ENCODE measurements around the gene FBXW7. TPM values are rescaled to one million over a fixed set of nuclear protein-coding genes. Genes with fewer than 3 reads are reported as not detected.

Gene FBXW7
- total RNA-seq, 2 donors from 2014 or later, result 37.4 to 39.6 TPM

- peaks cover 47% of the 10 kb centered on the region for H3K4me1 Mint-ChIP-seq
- no peaks in the 10 kb centered on the region for H3K36me3 Mint-ChIP-seq (ENCODE audit: low read depth)
- H3K4me3 Mint-ChIP-seq, result no peak overlapping the region
- H3K27ac Mint-ChIP-seq, result no peak overlapping the region
- no peaks in the 10 kb centered on the region for H3K27me3 Mint-ChIP-seq
- H3K9me3 Mint-ChIP-seq, result no peaks in the 10 kb centered on the region
- ATAC-seq (replicated peaks), result no peak
Measured at GRCh38 chr4:152460488-152460887, 75.4 kb downstream of the FBXW7 start.

DNA sequence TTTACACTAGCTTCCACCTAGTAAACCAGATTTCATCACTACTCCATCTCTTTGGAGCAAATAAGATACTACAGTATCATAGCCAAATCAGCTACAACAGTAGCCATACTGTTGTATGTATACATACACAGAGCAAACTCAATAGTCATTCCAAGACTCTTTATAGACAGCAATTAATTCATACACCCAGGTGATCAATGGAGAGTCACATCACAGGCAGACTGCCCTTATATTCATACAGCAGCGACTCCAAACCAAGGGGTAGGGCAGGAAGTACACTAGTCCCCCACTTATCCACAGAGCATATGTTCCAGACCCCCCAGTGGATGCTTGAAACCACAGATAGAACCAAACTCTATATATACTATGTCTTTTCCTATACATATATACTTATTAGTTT is 76.6 kb downstream of the FBXW7 start:
- peaks cover under 1% of the 10 kb centered on the region for H3K36me3 Mint-ChIP-seq (ENCODE audit: low read depth)
- H3K9me3 Mint-ChIP-seq, result no peaks in the 10 kb centered on the region
- peaks cover 49% of the 10 kb centered on the region for H3K4me1 Mint-ChIP-seq
- ATAC-seq (replicated peaks), result peak; percentile 77
- H3K27me3 Mint-ChIP-seq, result no peaks in the 10 kb centered on the region
- H3K4me3 Mint-ChIP-seq, result peak overlapping the region; percentile 53
- peak overlapping the region; percentile 70 for H3K27ac Mint-ChIP-seq

GRCh38 chr4:152458801-152459302 is 77.0 kb downstream of the FBXW7 start:
- peak; percentile 80 for ATAC-seq (replicated peaks)
- no peaks in the 10 kb centered on the region for H3K9me3 Mint-ChIP-seq
- H3K36me3 Mint-ChIP-seq (ENCODE audit: low read depth), result peaks cover 6% of the 10 kb centered on the region
- H3K4me1 Mint-ChIP-seq, result peaks cover 47% of the 10 kb centered on the region
- peak overlapping the region; percentile 53 for H3K4me3 Mint-ChIP-seq
- H3K27ac Mint-ChIP-seq, result peak overlapping the region; percentile 70
- no peaks in the 10 kb centered on the region for H3K27me3 Mint-ChIP-seq

DNA sequence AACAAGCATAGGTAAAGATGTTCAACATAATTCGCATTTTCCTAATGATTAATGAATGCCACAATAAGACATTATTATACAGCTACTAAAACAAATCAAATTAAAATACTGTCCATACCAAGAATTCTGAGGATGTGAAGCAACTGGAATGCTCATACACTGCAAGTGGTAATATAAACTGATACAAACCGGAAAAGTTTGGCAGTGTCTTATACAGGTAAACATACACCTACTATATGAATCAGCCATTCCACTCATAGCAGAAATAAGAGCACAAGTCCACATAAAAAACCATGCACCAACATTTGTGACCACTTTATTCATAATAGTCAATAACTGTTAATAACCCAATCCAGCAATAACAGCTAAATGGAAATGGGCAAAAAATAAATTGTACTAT is 79.3 kb downstream of the FBXW7 start:
- Mint-ChIP-seq H3K9me3 (no peaks in the 10 kb centered on the region), H3K4me3 (no peak overlapping the region), H3K27me3 (no peaks in the 10 kb centered on the region), H3K4me1 (peaks cover 34% of the 10 kb centered on the region), H3K36me3 (ENCODE audit: low read depth) (peaks cover 6% of the 10 kb centered on the region), H3K27ac (no peak overlapping the region)
- ATAC-seq (replicated peaks), result no peak

DNA sequence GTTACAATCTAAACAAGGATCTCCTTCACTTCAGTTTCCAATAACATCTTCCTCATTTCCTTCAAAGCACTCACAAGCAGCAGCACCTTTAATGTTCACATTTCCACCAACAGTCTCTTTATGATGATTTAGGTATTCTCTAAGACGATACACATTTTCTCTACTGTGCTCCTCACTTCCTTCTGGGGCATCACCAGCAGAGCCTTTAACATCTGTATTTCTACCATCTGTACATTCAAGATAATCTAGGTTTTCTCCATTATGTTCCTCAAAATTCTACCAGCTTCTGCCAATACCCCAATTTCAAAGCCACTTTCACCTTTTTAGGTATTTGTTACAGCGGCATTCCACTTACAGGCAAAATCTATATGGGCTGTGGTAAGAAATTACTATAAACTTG is 80.6 kb downstream of the FBXW7 start:
- Mint-ChIP-seq H3K4me1 (peaks cover 34% of the 10 kb centered on the region), H3K27ac (no peak overlapping the region), H3K4me3 (no peak overlapping the region), H3K36me3 (ENCODE audit: low read depth) (peaks cover 6% of the 10 kb centered on the region), H3K9me3 (no peaks in the 10 kb centered on the region), H3K27me3 (no peaks in the 10 kb centered on the region)
- no peak for ATAC-seq (replicated peaks)

GRCh38 chr4:152454398-152455011 is 81.4 kb downstream of the FBXW7 start:
- ATAC-seq (replicated peaks), result no peak
- Mint-ChIP-seq H3K27ac (no peak overlapping the region), H3K36me3 (ENCODE audit: low read depth) (peaks cover 6% of the 10 kb centered on the region), H3K9me3 (no peaks in the 10 kb centered on the region), H3K4me1 (peaks cover 31% of the 10 kb centered on the region), H3K4me3 (no peak overlapping the region), H3K27me3 (no peaks in the 10 kb centered on the region)

- H3K27ac Mint-ChIP-seq, result no peak overlapping the region
- no peaks in the 10 kb centered on the region for H3K27me3 Mint-ChIP-seq
- H3K36me3 Mint-ChIP-seq (ENCODE audit: low read depth), result peaks cover 15% of the 10 kb centered on the region
- peaks cover 17% of the 10 kb centered on the region for H3K4me1 Mint-ChIP-seq
- ATAC-seq (replicated peaks), result no peak
- no peaks in the 10 kb centered on the region for H3K9me3 Mint-ChIP-seq
- H3K4me3 Mint-ChIP-seq, result no peak overlapping the region
Measured at GRCh38 chr4:152451496-152451895, 84.4 kb downstream of the FBXW7 start.

DNA sequence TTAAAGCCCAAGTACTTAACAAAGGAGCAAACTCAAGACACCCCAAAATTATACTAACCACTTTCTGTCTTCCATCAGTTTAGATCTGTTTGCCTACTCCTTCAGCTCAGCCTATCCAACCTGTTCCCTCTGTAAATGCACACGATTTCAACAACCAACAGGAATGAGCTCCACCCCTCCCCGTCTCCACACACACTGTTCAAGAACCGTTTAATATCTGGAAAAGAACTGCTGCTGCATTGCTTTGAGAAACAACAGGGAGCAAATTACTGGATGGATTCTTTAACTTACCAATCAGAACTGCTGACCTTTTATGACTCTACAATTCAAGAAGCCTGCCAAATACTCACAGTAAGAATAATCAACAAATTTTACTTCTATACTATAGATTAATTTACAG is 87.0 kb downstream of the FBXW7 start:
- peaks cover 14% of the 10 kb centered on the region for H3K36me3 Mint-ChIP-seq (ENCODE audit: low read depth)
- H3K9me3 Mint-ChIP-seq, result no peaks in the 10 kb centered on the region
- no peak for ATAC-seq (replicated peaks)
- no peak overlapping the region for H3K4me3 Mint-ChIP-seq
- H3K27ac Mint-ChIP-seq, result no peak overlapping the region
- H3K27me3 Mint-ChIP-seq, result no peaks in the 10 kb centered on the region
- H3K4me1 Mint-ChIP-seq, result peaks cover 10% of the 10 kb centered on the region

DNA sequence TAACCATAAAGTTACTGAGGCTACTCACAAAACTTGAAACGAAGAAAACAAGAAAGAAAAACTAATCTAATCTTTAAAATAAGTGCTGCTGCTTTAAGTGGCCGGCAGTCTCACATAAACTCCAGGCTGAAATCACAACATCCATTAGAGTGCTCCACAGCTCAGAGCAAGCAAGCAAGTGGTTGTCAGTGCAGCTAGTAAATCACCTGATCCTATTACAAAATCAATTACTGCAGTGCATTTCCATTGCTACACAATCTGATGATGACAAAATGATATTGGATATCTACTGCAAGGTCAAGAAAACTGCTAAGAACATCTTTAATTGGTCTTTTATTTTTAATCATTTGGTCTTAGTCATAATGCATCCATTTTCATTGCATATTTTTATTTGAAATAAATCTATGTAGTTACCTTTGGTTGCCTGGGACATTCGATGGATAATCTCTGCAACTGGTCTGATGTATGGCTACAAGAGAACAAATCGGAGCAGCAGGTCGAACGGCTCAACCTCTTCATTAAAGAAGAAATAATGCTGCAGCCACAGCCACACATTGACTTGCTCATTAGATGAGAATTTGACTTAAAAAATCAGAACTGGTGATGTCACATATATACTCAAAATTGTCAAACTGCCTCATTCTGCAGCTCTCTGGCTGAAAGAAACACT is 87.7 kb downstream of the FBXW7 start:
- H3K27me3 Mint-ChIP-seq, result no peaks in the 10 kb centered on the region
- no peak overlapping the region for H3K4me3 Mint-ChIP-seq
- H3K4me1 Mint-ChIP-seq, result peaks cover 10% of the 10 kb centered on the region
- H3K9me3 Mint-ChIP-seq, result no peaks in the 10 kb centered on the region
- H3K36me3 Mint-ChIP-seq (ENCODE audit: low read depth), result peaks cover 14% of the 10 kb centered on the region
- no peak overlapping the region for H3K27ac Mint-ChIP-seq
- ATAC-seq (replicated peaks), result no peak

GRCh38 chr4:152443859-152444258 is 92.0 kb downstream of the FBXW7 start:
- ATAC-seq (replicated peaks), result no peak
- no peak overlapping the region for H3K4me3 Mint-ChIP-seq
- H3K36me3 Mint-ChIP-seq (ENCODE audit: low read depth), result peaks cover 11% of the 10 kb centered on the region
- peaks cover 7% of the 10 kb centered on the region for H3K4me1 Mint-ChIP-seq
- H3K27ac Mint-ChIP-seq, result no peak overlapping the region
- H3K27me3 Mint-ChIP-seq, result no peaks in the 10 kb centered on the region
- no peaks in the 10 kb centered on the region for H3K9me3 Mint-ChIP-seq

GRCh38 chr4:152437561-152437960 is 98.3 kb downstream of the FBXW7 start:
- Mint-ChIP-seq H3K9me3 (no peaks in the 10 kb centered on the region), H3K4me1 (peaks cover 15% of the 10 kb centered on the region), H3K27me3 (no peaks in the 10 kb centered on the region), H3K27ac (no peak overlapping the region), H3K36me3 (ENCODE audit: low read depth) (peaks cover 13% of the 10 kb centered on the region), H3K4me3 (no peak overlapping the region)
- no peak for ATAC-seq (replicated peaks)

DNA sequence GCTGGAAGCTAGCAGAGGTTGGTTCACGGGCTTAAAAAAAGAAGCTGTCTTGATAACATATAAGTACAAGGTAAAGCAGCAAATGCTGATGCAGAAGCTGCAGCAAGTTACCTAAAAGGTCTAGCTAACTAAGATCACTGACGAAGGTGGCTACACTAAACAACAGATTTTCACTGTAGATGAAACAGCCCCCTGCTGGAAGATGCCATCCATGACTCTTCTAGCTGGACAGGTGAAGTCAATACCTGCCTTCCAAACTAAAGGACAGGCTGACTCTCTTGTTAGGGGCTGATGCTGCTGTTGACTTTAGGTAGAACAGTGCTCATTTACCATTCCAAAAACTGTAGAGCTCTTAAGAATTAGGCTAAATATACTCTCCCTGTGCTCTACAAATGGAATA is 99.5 kb downstream of the FBXW7 start:
- Mint-ChIP-seq H3K4me1 (peaks cover 22% of the 10 kb centered on the region), H3K27ac (no peak overlapping the region), H3K4me3 (no peak overlapping the region), H3K27me3 (no peaks in the 10 kb centered on the region), H3K9me3 (no peaks in the 10 kb centered on the region), H3K36me3 (ENCODE audit: low read depth) (peaks cover 13% of the 10 kb centered on the region)
- ATAC-seq (replicated peaks), result no peak

DNA sequence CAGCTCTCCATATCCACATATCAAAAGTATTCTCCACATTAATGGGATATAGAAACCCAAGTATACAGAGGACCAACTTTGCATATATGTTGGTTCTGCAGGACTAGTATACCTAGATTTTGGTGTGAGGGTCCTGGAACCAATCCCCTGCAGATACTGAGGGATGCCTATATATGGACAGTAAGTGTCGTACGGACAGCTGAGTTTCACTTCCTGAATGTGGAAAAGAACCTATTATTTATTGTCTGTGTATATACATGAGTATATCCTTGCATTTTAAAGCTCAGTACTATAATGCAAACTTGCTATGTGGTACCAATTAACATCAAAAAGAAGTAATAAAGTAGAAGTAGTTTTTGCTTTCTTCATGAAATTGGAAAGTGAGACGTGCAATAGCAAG is 101.9 kb downstream of the FBXW7 start:
- Mint-ChIP-seq H3K36me3 (ENCODE audit: low read depth) (peaks cover 22% of the 10 kb centered on the region), H3K27me3 (no peaks in the 10 kb centered on the region), H3K4me3 (no peak overlapping the region), H3K27ac (no peak overlapping the region), H3K9me3 (no peaks in the 10 kb centered on the region), H3K4me1 (peaks cover 29% of the 10 kb centered on the region)
- ATAC-seq (replicated peaks), result no peak

GRCh38 chr4:152431784-152432183 is 104.1 kb downstream of the FBXW7 start:
- peak; percentile 52 for ATAC-seq (replicated peaks)
- Mint-ChIP-seq H3K9me3 (no peaks in the 10 kb centered on the region), H3K27me3 (no peaks in the 10 kb centered on the region), H3K4me1 (peaks cover 29% of the 10 kb centered on the region), H3K27ac (no peak overlapping the region), H3K4me3 (no peak overlapping the region), H3K36me3 (ENCODE audit: low read depth) (peaks cover 22% of the 10 kb centered on the region)

GRCh38 chr4:152431291-152431690 is 104.6 kb downstream of the FBXW7 start:
- no peak for ATAC-seq (replicated peaks)
- Mint-ChIP-seq H3K4me3 (no peak overlapping the region), H3K27ac (no peak overlapping the region), H3K27me3 (no peaks in the 10 kb centered on the region), H3K4me1 (peaks cover 29% of the 10 kb centered on the region), H3K9me3 (no peaks in the 10 kb centered on the region), H3K36me3 (ENCODE audit: low read depth) (peaks cover 26% of the 10 kb centered on the region)
